Esophagus squamous epithelium (tissue), 4 donors: ENCODE data around the gene BRME1.

Experiments used
- CTCF ChIP-seq, 6 experiments: fragments of 450-650 bp in 4 of 6; fragments of 200-600 bp in 2 of 6; sonication (generic) in 2 of 6; IDR thresholded peaks; one replicate each; pipeline ENCODE4 v1.5.1; 2016 to 2019; ENCODE audit warnings: antibody characterized with exemption in 6 of 6, mild to moderate bottlenecking in 4 of 6, moderate library complexity in 4 of 6
- POLR2A ChIP-seq, 4 donors: fragments of 450-650 bp; IDR thresholded peaks; one replicate each; pipeline ENCODE4 v1.6.1; 2017; ENCODE audit warnings: antibody characterized with exemption in 4 of 4, mild to moderate bottlenecking in 4 of 4, moderate library complexity in 3 of 4

- TF ChIP-seq POLR2A (IDR thresholded peaks at IDR 0.05) (no peak), CTCF (IDR thresholded peaks at IDR 0.05) (no peak)
Observed at GRCh38 chr19:13864046-13864666, 41.8 kb downstream of the BRME1 start.
